GM18951 (cell line): ENCODE measurements around the gene ZG16B.

Source experiments
- POLR2A ChIP-seq: IDR thresholded peaks from 4 replicates; pipeline ENCODE4 v1.6.1; 2011; ENCODE audit warnings: mild to moderate bottlenecking; ENCODE audit not compliant: insufficient read length, insufficient read depth; ENCODE audit errors: extremely low read depth
- in situ Hi-C: fragments of 300-500 bp; cut with MboI; formaldehyde crosslinking; loops from one replicate; pipeline ENCODE4 v1.12.0; 2022; ENCODE audit warnings: low sequenced_read_pairs, mixed read lengths, inconsistent platforms; ENCODE audit not compliant: unreplicated experiment

The ZG16B gene

DNA sequence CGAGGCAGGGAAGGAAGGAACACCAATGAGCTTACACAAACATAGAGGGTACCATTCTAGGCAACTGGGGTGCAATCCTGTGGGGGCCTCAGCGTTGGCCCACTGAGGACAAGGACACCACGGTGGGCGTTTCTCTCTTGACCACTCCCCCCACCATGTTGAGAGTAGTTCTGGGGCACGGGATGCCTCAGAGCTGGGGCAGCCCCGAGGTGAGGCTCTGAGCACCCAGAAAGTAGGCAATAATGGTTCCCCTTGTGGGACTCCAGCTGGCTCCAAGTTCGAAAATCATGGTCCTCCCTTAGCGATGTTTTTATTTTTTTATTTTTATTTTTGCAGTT is 8.0 kb upstream of the ZG16B start:
- in situ Hi-C loops, result no loop called here
- TF ChIP-seq POLR2A, result no peak

DNA sequence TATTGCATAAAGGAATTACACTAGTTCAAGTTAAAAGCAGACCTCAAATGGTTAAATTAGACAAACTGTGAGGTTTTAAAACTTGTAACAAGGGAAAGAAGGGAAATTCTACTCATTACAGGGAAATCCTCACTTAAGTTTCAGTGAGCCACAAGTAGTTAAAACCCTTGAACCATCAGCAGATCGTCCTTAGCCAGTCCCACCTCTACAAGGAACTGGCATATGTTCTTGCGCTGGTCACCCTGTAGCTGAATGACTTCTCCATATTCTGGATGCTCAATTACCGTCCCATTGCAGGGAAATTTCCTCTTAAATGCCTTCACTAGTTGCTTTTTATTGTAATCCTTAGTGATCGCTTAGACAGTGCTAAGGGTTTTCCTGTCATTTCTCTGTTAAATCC is 7.6 kb upstream of the ZG16B start:
- no peak for TF ChIP-seq POLR2A
- in situ Hi-C loops, result no loop called here

DNA sequence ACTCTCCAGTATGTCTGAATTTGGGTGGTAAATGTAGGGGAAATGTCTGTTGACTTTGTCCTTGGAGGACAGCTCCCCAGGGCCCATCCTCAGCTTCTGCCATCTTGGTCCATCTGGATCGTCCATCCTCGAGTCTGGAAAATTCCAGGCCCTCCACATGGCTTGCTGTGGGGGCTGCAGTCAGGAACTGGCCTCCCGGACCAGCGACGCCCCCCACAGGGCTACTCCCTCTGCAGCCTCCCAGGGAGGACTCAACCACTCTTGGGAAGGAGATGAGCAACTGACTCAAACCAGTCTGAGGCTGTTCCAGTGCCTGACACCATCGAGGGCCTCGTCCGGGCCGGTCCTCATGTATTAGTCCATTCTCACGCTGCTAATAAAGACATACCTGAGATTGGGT is 5.5 kb upstream of the ZG16B start:
- no peak for TF ChIP-seq POLR2A
- in situ Hi-C loops, result no loop called here

DNA sequence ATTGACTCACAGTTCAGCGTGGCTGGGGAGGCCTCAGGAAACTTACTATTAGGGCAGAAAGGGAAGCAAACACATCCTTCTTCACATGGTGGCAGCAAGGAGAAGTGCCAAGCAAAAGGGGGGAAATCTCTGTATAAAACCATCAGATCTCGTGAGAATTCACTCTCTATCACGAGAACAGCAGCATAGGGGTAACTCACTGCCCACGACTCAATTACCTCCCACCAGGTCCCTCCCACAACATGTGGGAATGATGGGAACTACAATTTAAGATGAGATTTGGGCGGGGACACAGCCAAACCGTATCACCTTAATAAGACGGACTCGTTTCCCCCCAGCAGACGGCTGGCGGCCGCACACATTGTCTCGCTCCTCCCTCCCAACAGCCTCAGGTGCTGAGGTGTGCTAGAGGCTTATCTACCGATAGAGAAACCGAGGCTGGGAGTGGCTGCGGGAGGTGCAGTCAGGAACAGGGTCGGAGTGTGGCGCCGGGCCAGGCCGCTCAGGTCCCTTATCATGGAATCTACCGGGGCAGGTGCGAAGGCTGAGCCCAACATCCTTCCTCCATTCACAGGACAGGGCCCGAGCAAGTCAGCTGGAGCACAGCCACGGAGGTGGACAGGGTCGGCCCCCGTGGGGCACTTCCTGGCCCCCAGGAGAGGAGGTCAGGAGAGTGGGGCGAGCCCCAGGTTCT is 4.9 kb upstream of the ZG16B start:
- in situ Hi-C loops, result no loop called here
- TF ChIP-seq POLR2A, result no peak

DNA sequence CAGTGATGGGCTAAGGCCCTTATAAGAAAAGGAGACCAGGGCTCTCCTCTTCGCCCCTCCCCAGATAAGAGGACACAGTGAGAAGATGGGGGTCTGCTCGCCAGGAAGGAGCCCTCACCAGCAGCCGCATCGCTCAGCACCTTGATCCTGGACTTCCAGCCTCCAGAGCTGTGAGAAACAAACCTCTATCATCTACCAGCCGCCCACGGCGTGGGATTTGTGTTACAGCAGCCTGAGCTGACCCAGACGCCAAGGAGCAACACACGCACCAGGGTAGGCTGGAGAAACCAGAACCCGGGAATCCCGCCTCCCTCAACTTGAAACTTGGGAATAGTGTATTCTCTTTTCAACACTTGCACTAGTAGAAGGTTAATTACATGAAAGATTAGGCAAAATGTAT is 4.2 kb upstream of the ZG16B start:
- no peak for TF ChIP-seq POLR2A
- in situ Hi-C loops, result no loop called here

DNA sequence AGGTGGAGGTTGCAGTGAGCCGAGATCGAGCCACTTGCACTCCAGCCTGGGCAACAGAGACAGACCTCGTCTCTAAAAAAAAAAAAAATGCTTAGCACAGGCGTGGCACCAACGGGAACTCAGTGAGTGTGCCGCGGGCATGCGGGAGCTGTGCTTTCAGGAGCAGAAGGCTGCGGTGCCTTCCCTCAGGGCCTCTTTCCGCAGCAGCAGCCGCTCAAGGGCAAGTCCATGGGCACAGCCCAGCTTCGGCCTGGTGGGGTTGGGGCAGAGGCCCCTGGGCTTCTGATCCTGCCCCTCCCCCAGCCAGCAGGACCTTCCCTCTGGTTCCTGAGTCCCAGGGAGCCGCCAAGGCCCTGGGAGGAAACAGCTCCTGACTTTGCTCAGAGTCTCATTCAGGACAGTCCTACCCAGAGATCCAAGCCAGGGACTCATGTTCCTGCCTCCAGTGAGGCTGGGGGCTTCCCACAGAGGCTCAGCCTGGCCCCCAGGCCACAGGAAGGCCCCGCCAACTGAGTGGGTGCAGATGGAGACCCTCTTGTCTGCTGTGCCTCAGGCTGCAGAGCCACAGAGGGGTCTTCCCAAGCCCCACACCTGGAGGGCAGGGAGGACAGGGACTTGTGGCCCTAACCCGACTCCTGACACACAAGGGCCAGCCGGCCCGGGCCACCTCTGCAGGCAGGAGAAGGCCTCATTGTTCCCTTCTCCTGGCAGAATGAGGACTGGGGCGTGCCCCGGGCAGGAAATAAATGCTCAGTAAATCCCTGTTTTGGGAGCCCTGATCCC is 3.3 kb upstream of the ZG16B start:
- TF ChIP-seq POLR2A, result no peak
- in situ Hi-C loops, result no loop called here

DNA sequence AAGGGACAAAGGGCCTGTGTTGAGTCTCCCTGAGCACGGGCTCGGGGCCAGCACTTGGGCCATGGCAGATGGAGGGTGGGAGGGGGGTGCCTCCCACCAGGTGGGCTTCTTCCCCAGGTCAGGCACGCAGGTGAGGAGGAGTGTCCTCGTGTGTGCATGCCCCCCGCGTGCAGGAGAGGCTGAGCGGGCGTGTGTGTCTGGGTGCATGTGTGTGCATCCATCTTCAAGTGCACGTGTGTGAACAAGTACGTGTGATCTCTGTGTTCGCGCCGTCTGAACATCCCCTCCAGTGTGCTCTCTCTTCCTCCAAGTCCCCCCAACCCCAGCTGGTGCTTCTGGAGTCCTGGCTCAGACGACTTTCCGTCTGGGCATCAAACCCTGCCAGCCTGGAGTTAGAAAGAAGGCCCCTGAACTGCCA is 2.7 kb upstream of the ZG16B start:
- in situ Hi-C loops, result no loop called here
- no peak for TF ChIP-seq POLR2A

DNA sequence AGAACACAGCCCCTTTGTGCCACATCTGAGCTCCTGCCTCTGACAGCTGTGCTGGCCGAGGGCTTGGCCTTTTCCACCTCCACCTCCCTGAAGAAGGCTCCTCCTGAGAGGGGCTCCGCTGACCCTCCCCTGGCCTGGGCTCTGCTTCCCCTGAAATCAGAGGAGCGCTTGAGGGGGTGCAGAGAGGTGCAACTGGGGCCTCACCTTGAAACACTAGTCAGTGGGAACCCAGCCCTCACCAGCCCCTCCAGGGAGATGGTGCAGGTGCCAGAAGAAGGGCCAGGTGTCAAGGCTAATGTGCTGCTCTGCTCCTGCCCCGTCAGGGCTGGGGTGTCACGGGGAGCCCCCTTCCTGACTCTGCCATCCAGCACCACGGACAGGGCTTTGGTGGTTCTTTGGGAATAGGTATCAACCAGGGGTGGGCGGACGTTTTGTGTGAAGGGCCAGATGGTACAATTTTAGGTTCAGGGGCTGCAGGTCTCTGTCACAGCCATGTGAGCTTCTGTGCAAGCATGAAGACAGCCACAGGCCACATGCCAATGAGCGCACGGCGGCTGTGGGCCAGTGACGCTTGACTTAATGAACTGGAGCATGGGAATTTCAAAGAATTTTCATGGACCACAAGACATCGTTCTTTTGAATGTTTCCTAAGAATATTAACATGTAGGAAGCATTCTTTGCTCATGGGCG is 2.1 kb upstream of the ZG16B start:
- in situ Hi-C loops, result no loop called here
- no peak for TF ChIP-seq POLR2A

DNA sequence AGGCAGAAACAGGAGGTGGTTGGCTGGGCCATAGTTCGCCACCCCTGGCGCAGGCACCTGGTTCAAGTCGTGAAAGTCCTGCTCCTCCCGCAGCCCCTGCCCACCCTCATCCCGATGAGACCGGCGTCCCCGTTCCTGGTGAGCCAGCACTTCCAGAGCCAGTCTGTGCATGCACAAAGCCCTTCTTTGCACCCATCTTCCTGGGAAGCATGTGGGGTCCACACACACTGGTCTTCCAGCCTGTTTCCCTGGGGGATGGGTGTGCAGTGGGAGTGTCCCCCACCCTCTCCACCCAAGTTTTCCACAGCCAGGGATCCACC is 1.6 kb upstream of the ZG16B start:
- in situ Hi-C loops, result no loop called here
- no peak for TF ChIP-seq POLR2A

DNA sequence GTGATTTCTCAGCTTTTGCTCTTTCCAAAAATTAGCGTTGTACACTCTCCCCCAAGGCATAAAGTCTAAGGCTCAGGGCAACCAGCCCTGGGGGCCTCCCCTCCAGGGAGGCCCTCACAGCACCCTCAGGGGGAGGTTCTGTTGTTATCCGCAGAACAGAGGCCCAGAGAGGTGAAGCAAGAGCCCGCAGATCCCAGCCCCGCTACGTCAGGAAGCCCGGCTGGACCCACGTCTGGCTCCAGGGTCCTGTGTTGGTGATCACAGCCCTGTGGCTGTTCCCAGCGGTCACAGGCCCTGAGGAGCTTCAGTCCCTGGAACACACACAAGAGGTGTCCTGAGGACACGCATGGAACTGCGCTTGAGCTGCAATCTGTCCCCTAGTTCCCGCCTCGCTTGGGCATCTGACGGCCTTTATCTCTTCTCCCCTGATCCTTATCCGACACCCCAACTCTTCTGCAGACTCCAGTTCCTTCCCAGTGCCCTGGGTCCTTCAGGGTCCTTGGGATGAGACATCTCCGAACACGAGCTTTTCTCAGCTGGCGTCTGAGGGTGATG is 1.1 kb upstream of the ZG16B start:
- in situ Hi-C loops, result no loop called here
- no peak for TF ChIP-seq POLR2A

DNA sequence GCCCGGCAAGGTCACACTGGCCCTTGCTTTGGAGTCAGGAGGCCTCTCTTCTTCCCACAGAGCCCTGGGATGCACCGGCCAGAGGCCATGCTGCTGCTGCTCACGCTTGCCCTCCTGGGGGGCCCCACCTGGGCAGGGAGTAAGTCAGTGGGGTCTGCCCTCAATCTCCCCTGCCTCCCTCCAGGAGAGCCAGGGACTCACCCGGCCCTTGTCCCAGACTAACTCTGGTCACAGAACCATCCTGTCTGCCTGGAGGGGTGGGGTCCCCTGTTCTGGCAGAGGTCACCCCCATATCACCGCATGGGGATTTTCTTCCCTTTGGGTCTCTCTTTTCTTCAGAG is 222 bp downstream of the ZG16B start:
- no peak for TF ChIP-seq POLR2A
- in situ Hi-C loops, result no loop called here

DNA sequence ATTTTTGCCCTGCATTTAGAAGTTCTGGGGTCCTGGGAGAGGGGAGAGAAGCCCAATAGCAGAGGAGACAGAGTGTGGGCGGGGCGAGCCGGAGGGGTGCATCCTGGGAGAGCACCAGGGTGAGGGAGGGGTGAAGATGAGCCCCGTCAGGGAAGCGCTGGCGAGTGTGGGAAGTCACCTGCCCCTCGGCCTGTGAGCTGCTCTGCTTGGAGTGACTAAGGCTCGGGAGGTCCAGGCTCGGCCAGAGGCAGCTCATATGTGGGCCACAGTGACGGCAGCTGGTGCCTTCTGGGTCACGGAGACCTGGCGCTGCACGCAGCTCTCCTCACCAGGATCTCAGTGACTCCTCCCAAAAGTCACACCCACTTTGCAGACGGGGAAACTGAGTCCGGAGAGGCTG is 1.1 kb downstream of the ZG16B start:
- in situ Hi-C loops, result no loop called here
- TF ChIP-seq POLR2A, result no peak

DNA sequence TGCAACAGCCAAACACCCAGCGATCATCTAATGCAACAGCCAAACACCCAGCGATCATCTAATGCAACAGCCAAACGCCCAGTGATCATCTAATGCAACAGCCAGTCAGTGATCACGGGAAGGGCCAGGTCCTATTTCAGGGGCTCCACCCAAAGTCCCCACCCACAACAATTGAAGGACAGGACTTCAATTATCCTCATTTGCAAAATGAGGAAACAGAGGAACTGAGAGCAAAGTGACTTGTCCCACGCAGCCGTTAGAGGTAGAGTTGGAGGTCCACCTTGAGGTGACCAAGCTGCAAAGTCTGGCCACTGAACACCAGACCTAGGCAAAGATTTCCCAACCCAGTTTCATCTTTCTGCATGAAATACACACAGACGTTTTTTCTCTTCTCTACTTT is 3.7 kb downstream of the ZG16B start:
- no peak for TF ChIP-seq POLR2A
- in situ Hi-C loops, result no loop called here

DNA sequence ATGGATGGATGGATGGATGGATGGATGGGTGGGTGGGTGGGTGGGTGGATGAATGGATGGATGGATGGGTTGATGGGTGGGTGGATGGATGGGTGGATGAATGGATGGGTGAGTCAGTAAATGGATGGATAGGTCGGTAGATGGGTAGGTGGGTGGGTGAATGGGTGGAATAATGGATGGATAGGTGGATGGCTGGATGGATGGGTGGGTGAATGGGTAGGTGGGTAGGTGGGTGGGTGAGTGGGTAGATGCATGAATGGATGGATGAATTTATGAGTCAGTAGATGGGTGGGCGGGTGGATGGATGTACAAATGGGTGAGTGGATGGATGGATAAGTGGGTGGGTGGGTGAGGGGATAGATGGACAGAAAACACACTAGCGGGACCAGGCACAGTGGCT is 4.9 kb downstream of the ZG16B start:
- no peak for TF ChIP-seq POLR2A
- in situ Hi-C loops, result no loop called here
